Stimulated activated CD4-positive, alpha-beta T cell treated with anti-CD3 and anti-CD28 coated beads, Interleukin-15, amount 100 ng/mL, for 48 hours (primary cell): ENCODE data around the gene PLA2G2E.
"Not testable (repeated sequence)": the region's sequence is repeated elsewhere in the genome, so short reads cannot be mapped to it uniquely, and the experiment has no call there.

Experiments
- DNase-seq, 2 donors: peaks; one replicate each; pipeline ENCODE4 v3.0.0-alpha.2; 2020; ENCODE audit warnings: low read depth in 2 of 2

PLA2G2E gene

GRCh38 chr1:19932866-19933265 lies 9.4 kb upstream of the PLA2G2E start:
- no peak for DNase-seq

- DNase-seq: not testable (repeated sequence)
These were observed 3.7 kb upstream of the PLA2G2E start for GRCh38 chr1:19927130-19927421.

- DNase-seq: no peak
These were observed 3.1 kb upstream of the PLA2G2E start for GRCh38 chr1:19926296-19927129.

- no peak for DNase-seq
These were observed 2.1 kb upstream of the PLA2G2E start for GRCh38 chr1:19925342-19926070.

- DNase-seq: no peak
These were observed 533 bp upstream of the PLA2G2E start for GRCh38 chr1:19923953-19924346.

GRCh38 chr1:19922015-19922688 lies 1.3 kb downstream of the PLA2G2E start:
- no peak for DNase-seq

GRCh38 chr1:19921310-19921709 lies 2.1 kb downstream of the PLA2G2E start:
- DNase-seq: no peak

GRCh38 chr1:19920132-19920710 lies 3.2 kb downstream of the PLA2G2E start:
- DNase-seq: no peak

GRCh38 chr1:19918057-19918456 lies 5.4 kb downstream of the PLA2G2E start:
- DNase-seq: peak; percentile 60 to 70

- DNase-seq: no peak
These were observed 12.8 kb downstream of the PLA2G2E start for GRCh38 chr1:19910650-19911049.

- no peak for DNase-seq
These were observed 13.4 kb downstream of the PLA2G2E start for GRCh38 chr1:19909971-19910370.

- DNase-seq: no peak
These were observed 14.0 kb downstream of the PLA2G2E start for GRCh38 chr1:19909392-19909791.

- DNase-seq: no peak
These were observed 16.0 kb downstream of the PLA2G2E start for GRCh38 chr1:19907456-19907855.

- DNase-seq: no peak
These were observed 19.8 kb downstream of the PLA2G2E start for GRCh38 chr1:19903621-19904020.

GRCh38 chr1:19901653-19902052 lies 21.8 kb downstream of the PLA2G2E start:
- no peak for DNase-seq

- no peak for DNase-seq
These were observed 29.2 kb downstream of the PLA2G2E start for GRCh38 chr1:19894218-19894617.

GRCh38 chr1:19893687-19894086 lies 29.7 kb downstream of the PLA2G2E start:
- DNase-seq: no peak

- DNase-seq: no peak
These were observed 30.7 kb downstream of the PLA2G2E start for GRCh38 chr1:19892628-19893168.

GRCh38 chr1:19892129-19892528 lies 31.3 kb downstream of the PLA2G2E start:
- DNase-seq: no peak

- DNase-seq: no peak
These were observed 33.8 kb downstream of the PLA2G2E start for GRCh38 chr1:19889656-19890055.

GRCh38 chr1:19888112-19888511 lies 35.3 kb downstream of the PLA2G2E start:
- DNase-seq: no peak

GRCh38 chr1:19885821-19886220 lies 37.6 kb downstream of the PLA2G2E start:
- no peak for DNase-seq
